ENCODE measurements around the gene ERF. TPM values are rescaled to one million over a fixed set of nuclear protein-coding genes. Genes with fewer than 3 reads are reported as not detected.

Gene ERF
- polyA plus RNA-seq, 1 donor = 33.8 TPM

DNA sequence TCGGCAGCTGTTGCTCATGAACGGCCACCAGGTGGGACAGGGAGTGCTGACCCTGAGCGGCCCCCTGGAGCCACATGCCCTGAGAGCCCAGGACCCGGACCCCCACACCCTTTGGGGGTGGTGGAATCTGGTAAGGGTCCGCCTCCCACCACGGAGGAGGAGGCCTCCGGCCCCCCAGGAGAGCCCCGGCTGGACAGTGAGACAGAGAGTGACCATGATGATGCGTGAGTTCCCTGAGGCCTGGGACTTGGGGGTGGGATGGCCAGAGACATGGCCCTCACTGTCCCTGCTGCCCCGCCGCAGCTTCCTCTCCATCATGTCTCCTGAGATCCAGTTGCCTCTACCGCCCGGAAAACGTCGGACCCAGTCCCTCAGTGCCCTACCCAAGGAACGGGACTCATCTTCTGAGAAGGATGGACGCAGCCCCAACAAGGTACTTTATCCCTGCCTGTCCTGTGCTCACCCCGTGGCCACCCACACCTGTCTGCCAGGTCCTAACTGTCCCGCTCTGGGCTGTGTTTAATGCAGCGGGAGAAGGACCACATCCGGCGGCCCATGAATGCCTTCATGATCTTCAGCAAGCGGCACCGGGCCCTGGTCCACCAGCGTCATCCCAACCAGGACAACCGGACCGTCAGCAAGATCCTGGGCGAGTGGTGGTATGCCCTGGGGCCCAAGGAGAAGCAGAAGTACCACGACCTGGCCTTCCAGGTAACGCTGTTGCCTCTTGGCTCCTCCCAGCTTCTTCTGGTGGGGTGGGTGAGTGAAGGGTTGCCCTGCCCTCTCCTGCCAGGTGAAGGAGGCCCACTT, 32.3 kb upstream of the ERF start:
- DNase-seq (ENCODE audit: low read depth) = no peak

GRCh38 chr19:42286349-42287016, 31.6 kb upstream of the ERF start:
- DNase-seq (ENCODE audit: low read depth) = no peak

DNA sequence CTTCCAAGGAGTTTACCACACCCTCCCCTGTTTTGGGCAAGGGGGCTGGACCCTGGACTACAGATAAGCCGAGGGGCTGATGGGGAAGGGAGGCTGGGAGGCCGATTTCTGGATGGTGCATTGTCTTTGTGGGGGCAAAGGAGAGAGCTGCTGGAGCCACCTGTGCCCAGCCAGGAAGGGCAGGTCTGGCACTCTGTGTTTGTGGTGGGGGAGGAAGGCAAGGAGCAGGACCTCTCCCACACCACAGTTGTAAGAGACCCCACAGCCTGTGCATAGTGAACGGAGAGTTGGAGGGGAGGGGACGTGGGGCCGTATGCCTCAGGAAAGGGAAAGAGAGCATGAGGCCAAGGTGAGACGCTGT, 31.0 kb upstream of the ERF start:
- no peak for DNase-seq (ENCODE audit: low read depth)

DNA sequence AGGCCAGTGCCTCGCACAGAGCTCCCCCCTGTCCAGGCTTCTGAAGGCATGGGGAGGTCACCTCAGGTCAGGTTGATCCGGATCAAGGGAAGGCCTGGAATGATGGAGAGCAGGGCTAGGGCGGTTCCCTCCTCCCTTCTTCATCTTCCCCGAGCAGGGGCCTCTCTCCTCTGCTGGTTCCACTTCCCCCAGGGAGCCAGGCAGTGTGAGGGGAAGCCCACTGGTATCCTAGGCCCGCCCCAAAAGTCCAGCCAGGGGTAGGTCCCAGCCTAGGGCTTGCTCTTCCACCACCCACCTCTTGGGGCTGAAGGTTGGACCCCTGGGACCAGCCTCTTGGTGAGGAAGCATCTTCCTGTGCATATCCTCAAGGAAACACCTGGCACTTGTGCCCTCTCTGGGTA, 30.6 kb upstream of the ERF start:
- no peak for DNase-seq (ENCODE audit: low read depth)

- no peak for DNase-seq (ENCODE audit: low read depth)
Observed at GRCh38 chr19:42284591-42285341, 29.8 kb upstream of the ERF start.

DNA sequence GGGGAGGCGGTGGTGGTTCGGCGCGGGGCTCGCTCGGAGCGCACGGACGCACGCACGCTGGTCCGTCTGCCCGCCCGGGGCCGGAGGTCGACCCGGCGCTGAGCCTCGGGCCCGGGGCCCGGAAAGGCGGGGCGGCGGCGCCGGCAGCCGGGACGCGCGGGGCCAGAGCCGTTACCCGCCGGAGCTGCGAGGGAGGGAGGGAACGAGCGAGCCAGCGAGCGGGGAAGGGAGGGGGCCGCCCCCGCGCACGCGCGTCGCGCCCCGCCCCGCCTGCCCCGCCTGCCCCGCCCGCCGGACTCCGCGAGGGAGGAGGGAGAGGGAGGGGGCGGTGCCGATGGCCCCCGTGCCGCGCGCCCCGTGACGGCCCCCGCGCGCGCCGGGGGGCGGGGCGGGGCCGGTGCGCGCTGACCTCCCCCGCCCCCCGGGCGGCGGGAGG, 29.2 kb upstream of the ERF start:
- no peak for DNase-seq (ENCODE audit: low read depth)

- DNase-seq (ENCODE audit: low read depth) = no peak
Observed at GRCh38 chr19:42283188-42284065, 28.5 kb upstream of the ERF start.

DNA sequence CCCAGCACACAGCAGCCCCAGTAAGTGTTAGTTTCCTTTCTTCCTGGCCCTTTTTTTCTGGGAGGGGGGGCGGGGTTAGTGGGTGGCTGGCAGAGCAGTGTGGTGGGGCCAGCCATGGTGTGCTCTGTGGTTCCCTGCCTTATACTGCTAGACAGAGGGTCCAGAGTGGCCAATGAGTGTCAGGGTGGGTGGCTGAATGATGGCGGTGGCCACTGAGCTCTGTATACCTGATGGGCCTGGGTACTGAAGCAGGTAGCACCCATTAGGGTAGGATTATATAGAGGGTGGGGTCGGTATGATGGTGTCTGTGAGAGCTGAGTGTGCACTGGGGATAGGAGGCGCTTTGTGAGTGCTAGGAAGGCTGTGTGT, 27.9 kb upstream of the ERF start:
- no peak for DNase-seq (ENCODE audit: low read depth)

DNA sequence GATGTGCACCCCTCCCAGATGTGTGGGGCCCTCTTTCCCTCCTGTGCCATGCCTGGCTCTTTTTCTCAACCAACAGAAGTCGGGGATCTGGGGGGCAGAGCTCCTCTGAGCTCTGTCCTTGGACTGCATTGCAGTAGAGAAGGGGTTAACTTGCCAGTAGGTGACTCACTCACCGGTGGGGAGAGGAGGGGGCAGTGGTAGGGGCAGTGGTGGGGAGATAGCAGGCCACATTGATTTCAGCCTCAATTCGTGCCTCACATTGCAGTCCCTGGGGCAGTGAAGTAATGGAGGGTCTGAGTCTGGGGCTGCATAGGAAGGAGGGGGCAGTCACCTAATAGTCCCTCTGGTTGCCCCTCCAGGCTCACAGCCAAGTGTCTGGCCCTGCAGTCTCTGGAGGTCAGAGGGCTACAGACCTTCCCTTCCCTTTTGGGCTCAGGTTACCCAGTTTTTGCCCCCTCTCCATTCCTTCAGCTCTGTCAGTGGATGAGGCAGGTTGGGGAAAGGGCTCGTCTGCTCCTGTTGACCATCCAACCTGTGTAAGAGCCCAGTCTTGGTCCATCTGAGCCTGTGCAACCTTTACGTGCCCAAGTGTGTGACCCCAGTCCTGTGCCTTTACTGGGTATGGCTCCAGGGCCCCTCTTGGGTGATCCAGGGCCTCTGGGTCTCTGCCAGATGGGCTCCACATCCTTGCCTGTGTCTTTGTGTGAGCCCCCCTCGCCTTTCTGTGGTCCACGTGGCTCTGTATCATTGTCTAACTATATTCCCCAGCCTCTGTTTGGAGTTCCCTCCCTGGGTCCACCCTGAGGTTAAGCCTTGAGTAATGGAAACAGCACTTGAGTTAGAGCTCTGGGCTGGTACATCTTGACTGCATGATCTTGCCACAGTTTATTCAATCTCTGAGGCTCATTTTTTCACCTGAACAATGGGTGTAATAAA, 27.2 kb upstream of the ERF start:
- no peak for DNase-seq (ENCODE audit: low read depth)

- no peak for DNase-seq (ENCODE audit: low read depth)
Observed at GRCh38 chr19:42281146-42281826, 26.4 kb upstream of the ERF start.

DNA sequence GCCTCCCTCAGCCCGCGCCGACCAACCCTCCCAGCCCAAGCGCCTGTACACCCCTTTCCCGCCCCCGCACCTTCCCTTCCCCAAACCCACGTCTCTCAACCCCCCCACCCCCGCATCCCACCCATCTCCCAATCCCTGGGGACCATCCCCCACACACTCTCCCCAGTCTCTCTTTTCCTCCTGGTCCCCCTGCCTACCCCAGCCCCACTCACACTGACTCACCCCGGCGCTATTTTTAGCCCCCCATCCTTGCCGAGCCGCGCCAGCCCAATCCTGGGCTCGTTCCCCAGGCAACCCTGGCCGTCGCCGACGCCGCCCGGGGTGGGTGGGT, 25.9 kb upstream of the ERF start:
- DNase-seq (ENCODE audit: low read depth) = no peak

GRCh38 chr19:42279902-42280814, 25.2 kb upstream of the ERF start:
- no peak for DNase-seq (ENCODE audit: low read depth)

- DNase-seq (ENCODE audit: low read depth) = no peak
Observed at GRCh38 chr19:42279155-42279901, 24.4 kb upstream of the ERF start.

DNA sequence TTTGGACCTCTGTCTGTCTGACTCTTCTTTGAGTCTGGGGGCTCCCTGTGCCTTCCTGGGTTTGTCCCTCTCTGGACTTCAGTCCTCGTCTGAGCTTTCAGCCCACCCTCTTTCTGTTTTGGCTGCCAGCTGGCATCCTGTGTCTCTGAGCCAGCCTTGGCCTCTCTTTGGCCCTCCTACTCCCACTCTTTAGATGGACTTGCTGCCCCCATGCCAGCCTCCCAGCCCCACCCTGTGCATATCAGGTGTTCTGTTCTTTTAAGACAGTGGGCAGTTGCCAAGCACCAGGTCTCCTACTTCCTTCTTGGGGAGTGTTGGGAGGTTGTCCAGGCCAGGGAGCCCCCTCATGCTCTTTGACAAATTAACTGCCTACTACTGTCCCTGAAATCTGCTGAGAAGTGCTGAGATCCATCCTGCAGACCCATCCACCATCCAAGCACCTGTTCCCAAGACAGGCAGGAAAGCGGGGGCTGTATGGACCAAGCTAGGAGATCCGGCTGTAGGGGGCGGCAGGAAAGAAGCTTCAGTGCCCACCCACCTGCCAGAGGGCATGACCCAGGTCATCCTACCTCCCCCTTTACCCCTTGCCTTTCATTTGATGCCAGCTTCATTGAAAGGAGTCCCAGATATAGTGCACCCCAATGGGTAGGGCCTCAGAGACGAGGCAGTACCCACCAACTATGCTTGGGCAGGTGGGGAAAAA, 23.7 kb upstream of the ERF start:
- DNase-seq (ENCODE audit: low read depth) = no peak

DNA sequence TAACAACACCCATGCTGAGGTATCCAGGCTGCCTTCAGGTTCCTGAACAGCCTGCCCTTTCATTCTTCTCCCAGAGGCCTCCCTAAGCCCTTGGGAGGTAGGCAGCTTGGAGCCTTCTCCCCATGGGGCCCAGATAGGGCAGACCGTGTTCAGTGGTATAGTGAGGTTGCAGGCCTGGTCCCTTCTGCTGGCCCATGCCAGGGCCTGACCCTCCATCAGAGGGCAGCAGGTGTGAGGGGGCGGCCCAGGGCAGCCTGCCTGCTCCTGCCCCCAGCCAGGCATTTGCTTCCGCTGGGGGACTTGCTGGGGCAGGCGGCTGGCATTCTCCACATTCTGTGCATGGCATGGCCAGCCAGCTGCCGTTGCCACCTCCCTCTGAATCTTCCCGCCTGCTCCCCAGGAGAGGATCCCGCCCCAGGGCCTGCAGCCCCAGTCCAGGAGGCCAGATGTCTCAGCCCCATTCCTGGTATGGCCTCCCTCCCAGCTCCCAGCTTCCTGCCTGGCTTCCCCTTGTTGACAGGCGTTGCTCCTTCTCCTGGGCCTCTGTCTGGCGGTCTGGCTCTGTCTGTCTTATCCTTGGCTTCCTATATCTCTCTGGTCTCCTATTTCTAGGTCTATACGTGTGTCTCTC, 23.0 kb upstream of the ERF start:
- no peak for DNase-seq (ENCODE audit: low read depth)

DNA sequence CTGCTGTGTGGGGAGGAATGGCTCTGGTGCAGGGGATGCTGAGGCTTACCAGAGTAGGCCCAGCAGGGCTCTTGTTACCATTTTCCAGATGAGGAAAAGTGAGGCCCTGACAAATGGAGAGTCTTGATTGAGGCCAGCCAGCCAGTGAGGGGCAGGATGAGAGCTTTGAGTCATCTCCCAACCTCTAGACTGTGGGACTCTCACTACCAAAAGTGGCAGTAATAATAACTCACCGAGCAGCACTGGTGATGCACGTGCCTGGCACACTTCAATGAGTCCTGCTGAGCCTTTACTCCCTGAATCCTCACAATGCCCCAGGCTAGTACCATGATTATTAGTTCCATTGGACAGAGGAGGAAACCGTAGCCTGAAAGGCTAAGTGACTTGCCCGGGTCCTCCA, 21.9 kb upstream of the ERF start:
- DNase-seq (ENCODE audit: low read depth) = no peak

GRCh38 chr19:42276284-42276683, 21.4 kb upstream of the ERF start:
- no peak for DNase-seq (ENCODE audit: low read depth)
